PFSK-1 (cell line): ENCODE data around the gene FRMD4A.

Source experiments
- FOXP2 ChIP-seq: optimal IDR thresholded peaks from 2 replicates; pipeline ENCODE3; 2011; ENCODE audit warnings: borderline replicate concordance, control low read depth, inconsistent platforms; ENCODE audit not compliant: insufficient read depth; ENCODE audit errors: extremely low read length, extremely low read depth
- POLR2AphosphoS5 ChIP-seq: IDR thresholded peaks from 2 replicates; pipeline ENCODE4 v1.6.1; 2012; ENCODE audit warnings: low read depth, mild to moderate bottlenecking, control low read depth, low read length, moderate library complexity
- REST ChIP-seq, 2 experiments: IDR thresholded peaks; 2 replicates each; pipeline versions ENCODE4 v1.6.1 to v1.8.0; 2011 to 2012; ENCODE audit warnings: low read depth in 2 of 2, low read length in 2 of 2, control low read depth in 1 of 2, inconsistent platforms in 1 of 2, mild to moderate bottlenecking in 1 of 2, moderate library complexity in 1 of 2; ENCODE audit not compliant: insufficient read depth in 1 of 2
- SIN3A ChIP-seq: IDR thresholded peaks from 2 replicates; pipeline ENCODE4 v1.6.1; 2012; ENCODE audit warnings: mild to moderate bottlenecking, low read length, moderate library complexity, borderline replicate concordance; ENCODE audit not compliant: insufficient read depth
- TAF1 ChIP-seq: IDR thresholded peaks from 2 replicates; pipeline ENCODE4 v1.6.1; 2012; ENCODE audit warnings: low read length, control low read depth, borderline replicate concordance; ENCODE audit not compliant: insufficient read depth

FRMD4A gene

GRCh38 chr10:13892001-13892491 lies 438.7 kb downstream of the FRMD4A start:
- no peak for TF ChIP-seq REST (IDR thresholded peaks at IDR 0.05; ENCODE audit: insufficient read depth in 1 of 2, low read depth in 2 of 2, low read length in 2 of 2)
- no peak for TF ChIP-seq FOXP2
- no peak for TF ChIP-seq SIN3A
- no peak for TF ChIP-seq POLR2AphosphoS5
- no peak for TF ChIP-seq TAF1

GRCh38 chr10:13891128-13892000 lies 439.4 kb downstream of the FRMD4A start:
- TF ChIP-seq REST (IDR thresholded peaks at IDR 0.05; ENCODE audit: insufficient read depth in 1 of 2, low read depth in 2 of 2, low read length in 2 of 2) (no peak), TAF1 (no peak), SIN3A (no peak)

DNA sequence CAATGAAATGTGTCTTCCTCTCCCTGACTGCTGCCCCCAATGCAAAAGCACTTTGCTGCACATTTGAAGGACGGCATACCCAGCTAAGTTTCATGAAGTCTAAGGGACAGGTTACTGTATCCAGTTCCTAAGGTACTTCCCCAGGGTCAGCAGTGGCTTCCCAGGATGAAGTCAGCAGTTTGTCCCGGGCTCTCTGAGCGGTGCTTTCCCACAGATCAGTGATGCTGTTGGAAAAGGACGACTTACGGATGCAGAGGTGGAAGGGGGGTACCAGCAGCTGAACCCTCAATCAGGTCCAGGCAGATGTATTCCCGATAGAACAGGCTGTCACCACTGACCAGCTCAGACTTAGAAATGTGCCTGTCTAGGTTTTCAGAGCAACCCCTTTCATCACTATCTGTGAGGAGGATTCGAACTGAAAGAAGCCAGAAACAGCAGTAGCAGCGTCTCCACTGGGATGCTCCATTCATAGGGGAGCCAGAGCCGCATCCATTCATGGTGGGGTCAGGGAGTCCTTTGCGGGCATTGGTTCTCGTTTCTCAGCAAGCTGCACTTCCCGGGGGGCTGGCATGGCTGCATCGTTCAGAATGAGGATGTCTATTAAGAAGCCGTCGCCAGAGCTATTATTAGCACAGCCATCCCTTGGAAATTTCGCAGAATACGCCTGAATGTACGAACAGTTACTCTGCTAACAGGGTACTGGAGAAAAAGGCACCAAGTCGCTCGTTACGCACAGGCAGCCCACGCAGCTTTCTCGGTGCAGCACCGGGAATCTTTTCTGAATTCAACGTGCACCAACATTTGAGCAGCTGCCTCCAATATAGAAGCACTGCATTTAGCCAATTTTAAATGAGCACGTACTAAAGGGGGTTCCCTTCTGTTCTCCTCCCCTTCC lies 440.2 kb downstream of the FRMD4A start:
- TF ChIP-seq REST (IDR thresholded peaks at IDR 0.05; ENCODE audit: insufficient read depth in 1 of 2, low read depth in 2 of 2, low read length in 2 of 2) (no peak), TAF1 (no peak), SIN3A (no peak), FOXP2 (no peak), POLR2AphosphoS5 (no peak)

GRCh38 chr10:13887761-13888160 lies 443.0 kb downstream of the FRMD4A start:
- TF ChIP-seq TAF1 (no peak), REST (IDR thresholded peaks at IDR 0.05; ENCODE audit: insufficient read depth in 1 of 2, low read depth in 2 of 2, low read length in 2 of 2) (no peak), SIN3A (no peak), POLR2AphosphoS5 (no peak), FOXP2 (no peak)
